H1 (cell line): Measurements from ENCODE around the gene MAPK8IP3. TPM values are rescaled to one million over a fixed set of nuclear protein-coding genes. Genes with fewer than 3 reads are reported as not detected.

Experiments used
- CTCF ChIA-PET: fragments of 300-600 bp; sonication (Branson Sonifier 250); formaldehyde crosslinking; loops from one replicate; lab custom pipeline; 2021; ENCODE audit not compliant: partially characterized antibody; lab: Charles Lee
- POLR2A ChIA-PET: fragments of 300-600 bp; sonication (Branson Sonifier 250); formaldehyde crosslinking; loops from one replicate; lab custom pipeline; 2021; ENCODE audit warnings: inconsistent platforms; ENCODE audit not compliant: partially characterized antibody; lab: Charles Lee
- DNase-seq, 2 experiments: peaks; one replicate each; pipeline versions ENCODE4 v3.0.0 to v3.0.0-alpha.2; 2010 to 2022; ENCODE audit warnings: low spot score in 2 of 2, low read depth in 1 of 2, mixed read lengths in 1 of 2
- FAIRE-seq: peaks from 2 replicates; lab custom pipeline; 2011; peaks lifted over from hg19 to GRCh38; lab: Jason Lieb, UNC
- H2AFZ ChIP-seq: 2 replicates; pipeline ENCODE4 v1.8.1; 2012; ENCODE audit warnings: low read length, inconsistent platforms
- H2AK5ac ChIP-seq: 2 replicates; pipeline ENCODE4 v1.6.1; 2013; ENCODE audit warnings: low read depth, low read length
- H2BK120ac ChIP-seq: replicated peaks from 2 replicates; pipeline ENCODE3; 2013; ENCODE audit warnings: low read depth, low read length, inconsistent platforms
- H2BK12ac ChIP-seq: 2 replicates; pipeline ENCODE4 v1.6.1; 2013; ENCODE audit warnings: low read depth, low read length
- H2BK15ac ChIP-seq: 2 replicates; pipeline ENCODE4 v1.6.1; 2013; ENCODE audit warnings: low read length
- H2BK20ac ChIP-seq: 2 replicates; pipeline ENCODE4 v1.6.1; 2013; ENCODE audit warnings: low read length
- H2BK5ac ChIP-seq: 2 replicates; pipeline ENCODE4 v1.6.1; 2013; ENCODE audit warnings: low read depth, low read length
- H3K14ac ChIP-seq: 2 replicates; pipeline ENCODE4 v1.6.1; 2013; ENCODE audit warnings: inconsistent platforms; ENCODE audit not compliant: insufficient read length
- H3K18ac ChIP-seq: 2 replicates; pipeline ENCODE4 v1.6.1; 2013; ENCODE audit warnings: low read length; ENCODE audit errors: extremely low read depth
- H3K23ac ChIP-seq: 2 replicates; pipeline ENCODE4 v1.6.1; 2013; ENCODE audit warnings: inconsistent platforms; ENCODE audit not compliant: insufficient read length
- H3K23me2 ChIP-seq: 2 replicates; pipeline ENCODE4 v1.6.1; 2013; ENCODE audit warnings: low read depth, low read length
- H3K27ac ChIP-seq: 2 replicates; pipeline ENCODE4 v1.6.1; 2011; ENCODE audit warnings: low read depth, low read length, inconsistent platforms
- H3K27me3 ChIP-seq, 4 experiments: replicated peaks in 1 of 4; 1 replicate in 1 of 4; 2 replicates in 3 of 4; pipeline versions ENCODE4 v1.6.1 to v1.8.1; 2011 to 2013; ENCODE audit warnings: low read length in 3 of 4, mild to moderate bottlenecking in 3 of 4, inconsistent platforms in 2 of 4, mixed read lengths in 2 of 4, moderate library complexity in 1 of 4; ENCODE audit not compliant: control insufficient read depth in 3 of 4, insufficient read depth in 3 of 4; ENCODE audit errors: extremely low read depth in 1 of 4
- H3K36me3 ChIP-seq, 4 experiments: 2 replicates each; pipeline versions ENCODE4 v1.6.1 to v1.8.1; 2011 to 2013; ENCODE audit warnings: mild to moderate bottlenecking in 4 of 4, low read length in 3 of 4, moderate library complexity in 2 of 4, control low read depth in 1 of 4, inconsistent platforms in 1 of 4; ENCODE audit not compliant: insufficient read depth in 4 of 4, control insufficient read depth in 2 of 4
- H3K4ac ChIP-seq: replicated peaks from 2 replicates; pipeline ENCODE3; 2013; ENCODE audit warnings: low read length, low read depth, mixed read lengths, inconsistent platforms; ENCODE audit not compliant: insufficient read length
- H3K4me1 ChIP-seq, 4 experiments: replicated peaks in 1 of 4; 1 replicate in 1 of 4; 2 replicates in 3 of 4; pipeline versions ENCODE4 v1.6.1 to v1.8.1; 2011 to 2013; ENCODE audit warnings: low read length in 3 of 4, inconsistent platforms in 2 of 4, mixed read lengths in 1 of 4; ENCODE audit not compliant: insufficient read depth in 4 of 4, control insufficient read depth in 3 of 4
- H3K4me2 ChIP-seq, 2 experiments: 2 replicates each; pipeline versions ENCODE4 v1.6.1 to v1.8.1; 2011 to 2013; ENCODE audit warnings: low read depth in 2 of 2, low read length in 2 of 2, control low read depth in 1 of 2, inconsistent platforms in 1 of 2, mild to moderate bottlenecking in 1 of 2; ENCODE audit not compliant: insufficient read depth in 1 of 2
- H3K4me3 ChIP-seq, 4 experiments: fragments of 200-600, 300-600 bp in 1 of 4; sonication (generic), shearing (Covaris generic), sonication (Bioruptor Twin) in 1 of 4; 2 replicates each; pipeline versions ENCODE4 v1.5.1 to v1.8.1; 2011 to 2016; ENCODE audit warnings: low read length in 4 of 4, low read depth in 3 of 4, control low read depth in 2 of 4, inconsistent platforms in 2 of 4, mild to moderate bottlenecking in 2 of 4, mixed read lengths in 1 of 4, moderate library complexity in 1 of 4; ENCODE audit not compliant: insufficient read depth in 2 of 4; ENCODE audit errors: extremely low read depth in 1 of 4
- H3K56ac ChIP-seq: replicated peaks from 2 replicates; pipeline ENCODE3; 2013; ENCODE audit warnings: low read depth, mild to moderate bottlenecking, mixed read lengths, low read length, inconsistent platforms; ENCODE audit not compliant: insufficient read length
- H3K79me1 ChIP-seq: 2 replicates; pipeline ENCODE4 v1.6.1; 2013; ENCODE audit warnings: low read depth, low read length, control low read depth
- H3K79me2 ChIP-seq, 2 experiments: 2 replicates each; pipeline versions ENCODE4 v1.6.1 to v1.8.1; 2012 to 2013; ENCODE audit warnings: low read length in 2 of 2, mild to moderate bottlenecking in 2 of 2, inconsistent platforms in 1 of 2; ENCODE audit not compliant: insufficient read depth in 2 of 2, control insufficient read depth in 1 of 2
- H3K9ac ChIP-seq, 4 experiments: replicated peaks in 1 of 4; 1 replicate in 1 of 4; 2 replicates in 3 of 4; pipeline versions ENCODE4 v1.6.1 to v1.8.1; 2011 to 2013; ENCODE audit warnings: low read depth in 3 of 4, low read length in 3 of 4, control low read depth in 2 of 4, mild to moderate bottlenecking in 2 of 4, moderate library complexity in 2 of 4, inconsistent platforms in 1 of 4; ENCODE audit errors: extremely low read depth in 1 of 4
- H3K9me3 ChIP-seq, 2 experiments: 2 replicates each; pipeline versions ENCODE4 v1.6.1 to v1.8.1; 2012 to 2013; ENCODE audit warnings: mild to moderate bottlenecking in 2 of 2, moderate library complexity in 2 of 2, control low read depth in 1 of 2, inconsistent platforms in 1 of 2, low read depth in 1 of 2, low read length in 1 of 2, mixed read lengths in 1 of 2; ENCODE audit not compliant: insufficient read depth in 2 of 2
- H4K20me1 ChIP-seq, 2 experiments: replicated peaks in 1 of 2; 2 replicates each; pipeline versions ENCODE3 to v1.8.1; 2011 to 2013; ENCODE audit warnings: inconsistent platforms in 2 of 2, low read length in 2 of 2, mild to moderate bottlenecking in 1 of 2; ENCODE audit not compliant: insufficient read depth in 2 of 2, control insufficient read depth in 1 of 2
- H4K5ac ChIP-seq: 2 replicates; pipeline ENCODE4 v1.6.1; 2013; ENCODE audit warnings: low read length, low read depth, mixed read lengths, inconsistent platforms; ENCODE audit not compliant: insufficient read length
- H4K8ac ChIP-seq: 2 replicates; pipeline ENCODE4 v1.8.0; 2013; ENCODE audit warnings: mild to moderate bottlenecking, moderate library complexity, low read length, inconsistent platforms; ENCODE audit not compliant: insufficient read depth; ENCODE audit errors: extremely low read depth
- H4K91ac ChIP-seq: replicated peaks from 2 replicates; pipeline ENCODE3; 2013; ENCODE audit warnings: low read length, mixed read lengths, inconsistent platforms; ENCODE audit not compliant: insufficient read length
- GABPA ChIP-seq: IDR thresholded peaks from 2 replicates; pipeline ENCODE4 v1.6.1; 2011; ENCODE audit warnings: mild to moderate bottlenecking, low read length, moderate library complexity, borderline replicate concordance; ENCODE audit not compliant: insufficient read depth
- SIN3A ChIP-seq, 2 experiments: IDR thresholded peaks in 1 of 2; conservative IDR thresholded peaks in 1 of 2; 2 replicates each; pipeline ENCODE4 v1.6.1; 2011 to 2012; ENCODE audit warnings: low read length in 2 of 2, improper control_type of control experiment in 1 of 2, low read depth in 1 of 2, mild to moderate bottlenecking in 1 of 2
- YY1 ChIP-seq: IDR thresholded peaks from 2 replicates; pipeline ENCODE4 v1.6.1; 2011; ENCODE audit warnings: low read depth, mild to moderate bottlenecking, low read length
- WGBS, 2 experiments: shearing (Covaris generic) in 1 of 2; methylation state at CpG; one replicate each; pipeline versions ENCODE4 v1.1.6 to v1.1.7; 2013 to 2015; ENCODE audit warnings: low lambda C conversion rate in 2 of 2, mixed read lengths in 2 of 2, inconsistent platforms in 1 of 2, low coverage in 1 of 2, missing lambda C conversion rate in 1 of 2; ENCODE audit not compliant: insufficient replicate concordance in 2 of 2, insufficient coverage in 1 of 2, insufficient read length in 1 of 2; ENCODE audit errors: extremely low coverage in 1 of 2, missing lambda C conversion rate in 1 of 2; 5-methylcytosine and 5-hydroxymethylcytosine counted together
- polyA plus RNA-seq, 7 experiments: library from polyadenylated mRNA; depleted of rRNA in 3 of 7; stranded (reverse) in 5 of 7; unstranded in 2 of 7; fragments of >200 nt in 5 of 7; fragments of 200-250 nt in 2 of 7; gene quantifications; 1 replicate in 5 of 7; 2 replicates in 1 of 7; 4 replicates in 1 of 7; pipeline versions ENCODE4 v1.2.1 to v1.2.3, GENCODE V29; 2011 to 2013; ENCODE audit warnings: missing spikeins in 2 of 7, mixed read lengths in 2 of 7
- total RNA-seq: library from RNA; stranded (reverse); fragmentation: NEBNext Ultra II Directional; extraction: Animal tissue kit (Norgen Biotek cat#: 25700); gene quantifications from 2 replicates; pipeline ENCODE4 v1.2.1, GENCODE V29; 2021
- TF ChIP-seq, protein P1 (sequence below), 3 experiments: IDR thresholded peaks; 1 replicate in 2 of 3; 2 replicates in 1 of 3; pipeline versions ENCODE4 v1.5.1 to v1.6.1; 2011; ENCODE audit warnings: low read length in 3 of 3, mild to moderate bottlenecking in 3 of 3, inconsistent platforms in 2 of 3, low read depth in 1 of 3, moderate library complexity in 1 of 3; ENCODE audit not compliant: insufficient read depth in 1 of 3; ENCODE audit errors: control extremely low read depth in 1 of 3

Gene MAPK8IP3
- total and polyA plus RNA-seq, 2 of the 8 experiments (the other 6 are each of a cell fraction or from before 2014, with no cell fraction given) = 16.9 to 43.4 TPM

DNA sequence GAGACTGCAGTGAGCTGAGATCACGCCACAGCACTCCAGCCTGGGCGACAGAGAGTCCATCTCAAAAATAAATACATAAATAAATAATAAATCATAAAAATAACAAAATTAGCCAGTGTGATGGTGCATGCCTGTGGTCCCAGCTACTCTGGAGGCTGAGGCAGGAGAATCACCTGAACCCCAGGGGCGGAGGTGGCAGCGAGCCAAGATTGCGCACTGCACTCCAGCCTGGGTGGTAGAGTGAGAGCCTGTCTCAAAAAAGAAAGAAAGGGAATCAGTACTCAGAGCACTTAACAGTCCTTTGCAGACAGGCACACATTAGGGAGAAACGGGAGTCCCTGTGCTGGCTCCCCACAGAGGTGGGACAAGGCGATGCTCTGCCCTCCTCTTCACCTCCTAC lies 25.1 kb downstream of the MAPK8IP3 start:
- Histone ChIP-seq H3K18ac (no peak overlapping the region), H2BK15ac (no peak overlapping the region), H4K91ac (no peak overlapping the region), H2AK5ac (no peak overlapping the region), H3K4ac (no peak overlapping the region), H3K4me3 (no peak overlapping the region), H4K20me1 (peaks cover 0 to 7% of the 10 kb centered on the region in 2 experiments), H2BK12ac (no peak overlapping the region), H3K79me2 (no peaks in the 10 kb centered on the region), H3K27ac (no peak overlapping the region), H3K36me3 (peaks cover 0 to 21% (median 4%) of the 10 kb centered on the region in 4 experiments; a peak in 5 of 8 replicates), H3K79me1 (peaks cover 5% of the 10 kb centered on the region), H2AFZ (no peak overlapping the region), H4K5ac (no peak overlapping the region), H4K8ac (no peak overlapping the region), H3K14ac (no peak overlapping the region), H3K4me1 (0 out of 7 replicates have a peak, but pooled peaks cover 0 to 2% (median 0%) of the 10 kb centered on the region in 4 experiments), H2BK5ac (no peak overlapping the region), H3K4me2 (no peak overlapping the region), H2BK120ac (no peak overlapping the region), H3K9me3 (peaks cover 15 to 18% of the 10 kb centered on the region in 2 experiments), H3K23ac (no peak overlapping the region), H3K27me3 (no peaks in the 10 kb centered on the region), H3K9ac (no peak overlapping the region), H3K23me2 (no peaks in the 10 kb centered on the region), H2BK20ac (no peak overlapping the region), H3K56ac (no peak overlapping the region)
- 94% methylated on average over 7 of the region's 7 CpGs; no CpG with 5 or more reads in 1 of the 2 experiments for WGBS, 2 experiments
- FAIRE-seq = no peak
- POLR2A ChIA-PET = no interaction called here
- TF ChIP-seq GABPA (no peak), YY1 (no peak), SIN3A (conservative IDR thresholded peaks at IDR 0.05 in 1 of 2, IDR thresholded peaks at IDR 0.05 in 1 of 2; ENCODE audit: low read depth in 1 of 2, low read length in 2 of 2) (no peak)
- TF ChIP-seq, protein P1, sequence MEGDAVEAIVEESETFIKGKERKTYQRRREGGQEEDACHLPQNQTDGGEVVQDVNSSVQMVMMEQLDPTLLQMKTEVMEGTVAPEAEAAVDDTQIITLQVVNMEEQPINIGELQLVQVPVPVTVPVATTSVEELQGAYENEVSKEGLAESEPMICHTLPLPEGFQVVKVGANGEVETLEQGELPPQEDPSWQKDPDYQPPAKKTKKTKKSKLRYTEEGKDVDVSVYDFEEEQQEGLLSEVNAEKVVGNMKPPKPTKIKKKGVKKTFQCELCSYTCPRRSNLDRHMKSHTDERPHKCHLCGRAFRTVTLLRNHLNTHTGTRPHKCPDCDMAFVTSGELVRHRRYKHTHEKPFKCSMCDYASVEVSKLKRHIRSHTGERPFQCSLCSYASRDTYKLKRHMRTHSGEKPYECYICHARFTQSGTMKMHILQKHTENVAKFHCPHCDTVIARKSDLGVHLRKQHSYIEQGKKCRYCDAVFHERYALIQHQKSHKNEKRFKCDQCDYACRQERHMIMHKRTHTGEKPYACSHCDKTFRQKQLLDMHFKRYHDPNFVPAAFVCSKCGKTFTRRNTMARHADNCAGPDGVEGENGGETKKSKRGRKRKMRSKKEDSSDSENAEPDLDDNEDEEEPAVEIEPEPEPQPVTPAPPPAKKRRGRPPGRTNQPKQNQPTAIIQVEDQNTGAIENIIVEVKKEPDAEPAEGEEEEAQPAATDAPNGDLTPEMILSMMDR (IDR thresholded peaks at IDR 0.05; ENCODE audit: control extremely low read depth in 1 of 3, insufficient read depth in 1 of 3, low read depth in 1 of 3, low read length in 3 of 3) = no peak
- CTCF ChIA-PET = interaction anchor here (0.8 kb wide), 1 partner anchor 20 kb away, joined by 3 read pairs; no protein-coding TSS in a partner anchor
- DNase-seq = no peak
